Vagina (tissue), 2 donors: ENCODE results near the gene TBC1D30. TPM values are rescaled to one million over a fixed set of nuclear protein-coding genes. Genes with fewer than 3 reads are reported as not detected.

Source experiments
- DNase-seq, 2 donors: peaks; one replicate each; pipeline ENCODE4 v3.0.0-alpha.2; 2017; ENCODE audit errors: extremely low spot score in 2 of 2
- H3K27ac ChIP-seq: fragments of 200-600 bp; sonication (generic); one replicate; pipeline ENCODE4 v1.5.1; 2019
- H3K27me3 ChIP-seq: fragments of 200-600 bp; sonication (generic); one replicate; pipeline ENCODE4 v1.5.1; 2019
- H3K36me3 ChIP-seq, 2 donors: fragments of 200-600 bp; sonication (generic); one replicate each; pipeline ENCODE4 v1.5.1; 2017 to 2019
- H3K4me1 ChIP-seq: fragments of 200-600 bp; sonication (generic); one replicate; pipeline ENCODE4 v1.5.1; 2019
- H3K4me3 ChIP-seq, 2 donors: fragments of 200-600 bp; sonication (generic); 1 replicate in 1 of 2; 2 replicates in 1 of 2; pipeline ENCODE4 v1.5.1; 2016 to 2019
- H3K9me3 ChIP-seq: fragments of 200-600 bp; sonication (generic); one replicate; pipeline ENCODE4 v1.5.1; 2019
- POLR2A ChIP-seq, 2 donors: fragments of 450-650 bp; IDR thresholded peaks; one replicate each; pipeline ENCODE4 v1.6.1; 2017; ENCODE audit warnings: antibody characterized with exemption in 2 of 2, mild to moderate bottlenecking in 2 of 2, moderate library complexity in 2 of 2
- POLR2AphosphoS5 ChIP-seq, 2 donors: sonication (generic); formaldehyde crosslinking; IDR thresholded peaks; one replicate each; pipeline ENCODE4 v1.9.0; 2017; ENCODE audit warnings: antibody characterized with exemption in 2 of 2, mild to moderate bottlenecking in 2 of 2, low read depth in 1 of 2; ENCODE audit not compliant: insufficient read depth in 1 of 2
- intact Hi-C: fragments of 100-400 bp; cut with DNase I; formaldehyde crosslinking; loops from one replicate; pipeline ENCODE4 v1.15.1; 2023
- total RNA-seq: library from RNA; depleted of rRNA; stranded (reverse); fragments of >200 nt; gene quantifications from one replicate; pipeline ENCODE4 v1.2.3, GENCODE V29; 2016
- TF ChIP-seq, protein P1 (sequence below), 3 experiments: fragments of 450-650 bp in 2 of 3; fragments of 200-600 bp in 1 of 3; sonication (generic) in 1 of 3; IDR thresholded peaks; one replicate each; pipeline ENCODE4 v1.5.1; 2017 to 2019; ENCODE audit warnings: antibody characterized with exemption in 3 of 3, mild to moderate bottlenecking in 2 of 3, moderate library complexity in 2 of 3

Gene TBC1D30
- total RNA-seq, 1 donor from 2014 or later: 3.9 TPM

DNA sequence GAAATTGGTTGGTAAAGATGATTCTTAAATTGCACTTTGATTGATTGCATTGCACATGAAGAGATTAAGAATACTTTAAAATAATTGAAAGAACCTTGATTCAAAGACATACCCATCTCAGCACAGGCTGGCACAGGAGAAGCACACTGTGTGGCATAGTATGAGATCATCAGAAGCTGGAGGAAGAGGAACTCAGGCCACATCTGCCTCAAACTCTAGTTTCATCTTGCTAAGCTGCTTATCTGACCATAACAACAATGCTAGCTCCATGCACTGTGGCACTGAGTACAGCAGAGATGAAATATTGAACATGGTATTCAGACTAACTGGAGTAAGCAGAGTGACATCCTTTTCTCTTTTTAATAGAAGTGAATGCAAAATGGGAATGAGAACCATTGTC, 99.1 kb downstream of the TBC1D30 start:
- H3K27ac ChIP-seq: no peak overlapping the region
- no peak for DNase-seq
- TF ChIP-seq POLR2A (IDR thresholded peaks at IDR 0.05) (no peak), POLR2AphosphoS5 (IDR thresholded peaks at IDR 0.05; ENCODE audit: insufficient read depth in 1 of 2, low read depth in 1 of 2) (no peak)
- TF ChIP-seq, protein P1, sequence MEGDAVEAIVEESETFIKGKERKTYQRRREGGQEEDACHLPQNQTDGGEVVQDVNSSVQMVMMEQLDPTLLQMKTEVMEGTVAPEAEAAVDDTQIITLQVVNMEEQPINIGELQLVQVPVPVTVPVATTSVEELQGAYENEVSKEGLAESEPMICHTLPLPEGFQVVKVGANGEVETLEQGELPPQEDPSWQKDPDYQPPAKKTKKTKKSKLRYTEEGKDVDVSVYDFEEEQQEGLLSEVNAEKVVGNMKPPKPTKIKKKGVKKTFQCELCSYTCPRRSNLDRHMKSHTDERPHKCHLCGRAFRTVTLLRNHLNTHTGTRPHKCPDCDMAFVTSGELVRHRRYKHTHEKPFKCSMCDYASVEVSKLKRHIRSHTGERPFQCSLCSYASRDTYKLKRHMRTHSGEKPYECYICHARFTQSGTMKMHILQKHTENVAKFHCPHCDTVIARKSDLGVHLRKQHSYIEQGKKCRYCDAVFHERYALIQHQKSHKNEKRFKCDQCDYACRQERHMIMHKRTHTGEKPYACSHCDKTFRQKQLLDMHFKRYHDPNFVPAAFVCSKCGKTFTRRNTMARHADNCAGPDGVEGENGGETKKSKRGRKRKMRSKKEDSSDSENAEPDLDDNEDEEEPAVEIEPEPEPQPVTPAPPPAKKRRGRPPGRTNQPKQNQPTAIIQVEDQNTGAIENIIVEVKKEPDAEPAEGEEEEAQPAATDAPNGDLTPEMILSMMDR (IDR thresholded peaks at IDR 0.05): no peak
- H3K4me1 ChIP-seq: no peaks in the 10 kb centered on the region
- no peaks in the 10 kb centered on the region for H3K9me3 ChIP-seq
- intact Hi-C loops: no loop called here
- H3K4me3 ChIP-seq: no peak overlapping the region
- H3K36me3 ChIP-seq: no peaks in the 10 kb centered on the region
- no peaks in the 10 kb centered on the region for H3K27me3 ChIP-seq

Other genes with a start within 250 kb of the TBC1D30 start
- 29.5 TPM for gene RASSF3, start 214.2 kb upstream of the TBC1D30 start, total RNA-seq
- 51.1 TPM for gene GNS, start 65.2 kb upstream of the TBC1D30 start, total RNA-seq